Mucosa of rectum (tissue), 2 donors: ENCODE data around the gene AP1G1.

Experiments used
- H3K27ac ChIP-seq, 2 donors: one replicate each; pipeline ENCODE4 v1.7.0; 2013; ENCODE audit warnings: inconsistent platforms in 2 of 2, low read depth in 2 of 2, low read length in 2 of 2
- H3K27me3 ChIP-seq, 2 donors: one replicate each; pipeline ENCODE4 v1.7.0; 2013; ENCODE audit warnings: low read length in 2 of 2; ENCODE audit not compliant: control insufficient read depth in 2 of 2, insufficient read depth in 2 of 2
- H3K36me3 ChIP-seq, 2 donors: one replicate each; pipeline ENCODE4 v1.7.0; 2013; ENCODE audit warnings: low read length in 2 of 2; ENCODE audit not compliant: control insufficient read depth in 2 of 2, insufficient read depth in 2 of 2
- H3K4me1 ChIP-seq, 2 donors: one replicate each; pipeline ENCODE4 v1.7.0; 2013; ENCODE audit warnings: low read length in 2 of 2, mild to moderate bottlenecking in 1 of 2; ENCODE audit not compliant: control insufficient read depth in 2 of 2, insufficient read depth in 2 of 2
- H3K4me3 ChIP-seq, 2 donors: one replicate each; pipeline ENCODE4 v1.7.0; 2013; ENCODE audit warnings: low read length in 2 of 2
- H3K9ac ChIP-seq, 2 donors: one replicate each; pipeline ENCODE4 v1.7.0; 2013; ENCODE audit warnings: low read length in 2 of 2, low read depth in 1 of 2, mild to moderate bottlenecking in 1 of 2
- H3K9me3 ChIP-seq, 2 donors: one replicate each; pipeline ENCODE4 v1.7.0; 2013; ENCODE audit warnings: low read length in 2 of 2; ENCODE audit not compliant: control insufficient read depth in 2 of 2
- donor health status: healthy.
- donor health status: Normal muscosa, but diverticular disease.

AP1G1 gene

DNA sequence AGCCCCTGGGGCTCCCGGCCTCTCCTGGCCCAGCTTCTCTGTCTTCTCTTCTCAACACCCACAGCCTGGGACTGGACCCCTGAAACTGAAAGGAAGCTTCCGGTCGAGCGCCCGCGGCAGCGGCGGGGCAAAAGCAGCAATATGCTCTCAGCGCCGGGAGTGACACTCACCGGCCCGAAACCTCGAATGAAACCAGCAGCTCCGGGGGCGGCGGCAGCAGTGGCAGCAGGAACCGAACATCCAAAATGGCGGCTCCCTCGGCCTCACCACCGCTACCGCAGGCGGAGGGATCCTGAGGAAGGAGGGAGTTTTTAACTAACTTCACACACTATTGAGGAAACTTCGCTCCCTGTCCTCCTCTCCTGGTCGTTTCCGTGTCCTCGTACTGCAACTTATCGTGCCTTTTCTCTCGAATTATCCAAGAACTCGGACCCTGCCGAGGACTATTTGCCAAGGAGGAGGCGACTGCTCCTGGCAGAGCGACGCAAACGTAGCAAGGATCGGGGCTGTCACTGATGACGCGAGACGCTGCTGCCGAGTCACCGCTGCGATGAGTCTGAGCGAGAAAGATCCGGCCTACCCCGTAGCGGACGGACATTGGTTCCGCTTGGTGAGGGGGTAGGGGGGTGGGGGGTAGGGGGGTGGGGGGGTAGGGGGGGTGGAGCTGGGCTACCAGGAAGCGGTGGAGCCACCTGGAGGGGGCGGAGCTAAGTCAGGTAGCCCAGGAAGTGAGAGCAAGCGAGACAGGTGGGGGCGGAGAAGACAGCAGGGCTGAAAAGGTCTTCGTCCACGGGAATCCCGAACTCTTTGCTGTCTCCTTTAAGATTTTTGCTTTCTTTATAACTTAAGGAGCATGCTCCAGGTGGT, at the start of gene AP1G1:
Gene AP1G1 (minus strand): TSS at position 242 of the 867 bp plus-strand sequence. CDS start 19,355 bp downstream, outside the sequence.
- peak within 1 kb of the TSS; percentile 93 to 97 for H3K9ac ChIP-seq
- H3K36me3 ChIP-seq, result peaks cover 0 to 2% of the 10 kb centered on the region in 2 donors
- peak within 1 kb of the TSS; percentile 93 to 98 for H3K27ac ChIP-seq
- no peaks in the 10 kb centered on the region for H3K9me3 ChIP-seq
- H3K4me1 ChIP-seq, result peaks cover 0 to 15% of the 10 kb centered on the region in 2 donors
- no peaks in the 10 kb centered on the region for H3K27me3 ChIP-seq
- H3K4me3 ChIP-seq, result peak within 1 kb of the TSS; percentile 88 to 94

- Histone ChIP-seq H3K4me1 (peaks cover 0 to 3% of the 10 kb centered on the region in 2 donors), H3K27ac (no peak overlapping the region), H3K9me3 (no peaks in the 10 kb centered on the region), H3K9ac (no peak overlapping the region), H3K27me3 (no peaks in the 10 kb centered on the region), H3K36me3 (peaks cover 33 to 51% of the 10 kb centered on the region in 2 donors), H3K4me3 (no peak overlapping the region)
These were observed 47.5 kb upstream of the AP1G1 start for GRCh38 chr16:71855937-71856662.

DNA sequence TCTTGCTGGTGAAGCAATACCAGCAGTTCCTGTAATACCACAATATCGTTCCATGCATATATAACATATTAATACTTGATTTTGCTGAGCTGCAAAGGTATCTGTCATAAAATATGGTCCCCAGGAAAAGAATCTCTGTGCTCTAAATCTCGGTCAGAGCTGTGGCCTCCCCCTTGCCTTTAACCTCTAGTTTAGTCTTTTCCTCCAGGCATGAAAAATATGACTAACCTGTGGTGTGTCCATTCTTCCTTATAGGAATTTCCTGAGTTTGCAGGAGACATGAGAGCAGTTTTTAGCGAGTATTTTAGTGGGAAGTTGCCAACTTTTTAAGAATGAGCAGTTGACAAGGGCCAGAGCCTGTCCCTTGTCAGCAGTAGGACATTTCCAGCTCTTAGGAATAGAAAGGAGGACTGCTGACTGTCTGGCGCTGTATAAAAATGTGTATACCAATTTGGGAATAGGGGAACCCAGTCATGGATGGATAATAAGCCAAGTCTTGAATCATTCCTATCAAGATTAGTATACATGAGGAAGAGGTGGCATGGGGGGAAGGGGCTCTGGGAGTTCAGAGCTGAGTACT, 45.8 kb upstream of the AP1G1 start:
- H3K4me3 ChIP-seq, result no peak overlapping the region
- no peaks in the 10 kb centered on the region for H3K27me3 ChIP-seq
- peaks cover 0 to 3% of the 10 kb centered on the region in 2 donors for H3K4me1 ChIP-seq
- H3K27ac ChIP-seq, result peak overlapping the region in 1 of 2 donors; percentile 38
- no peak overlapping the region for H3K9ac ChIP-seq
- H3K9me3 ChIP-seq, result no peaks in the 10 kb centered on the region
- H3K36me3 ChIP-seq, result peaks cover 45 to 53% of the 10 kb centered on the region in 2 donors

GRCh38 chr16:71853413-71853812, 44.8 kb upstream of the AP1G1 start:
- no peaks in the 10 kb centered on the region for H3K27me3 ChIP-seq
- peak overlapping the region in 1 of 2 donors; percentile 38 for H3K27ac ChIP-seq
- H3K9me3 ChIP-seq, result no peaks in the 10 kb centered on the region
- H3K36me3 ChIP-seq, result peaks cover 44 to 55% of the 10 kb centered on the region in 2 donors
- no peak overlapping the region for H3K9ac ChIP-seq
- no peak overlapping the region for H3K4me3 ChIP-seq
- H3K4me1 ChIP-seq, result peaks cover 0 to 3% of the 10 kb centered on the region in 2 donors

GRCh38 chr16:71852561-71852960, 43.9 kb upstream of the AP1G1 start:
- Histone ChIP-seq H3K27ac (no peak overlapping the region), H3K27me3 (no peaks in the 10 kb centered on the region), H3K9ac (no peak overlapping the region), H3K9me3 (no peaks in the 10 kb centered on the region), H3K4me1 (peaks cover 0 to 3% of the 10 kb centered on the region in 2 donors), H3K4me3 (no peak overlapping the region), H3K36me3 (peaks cover 47 to 54% of the 10 kb centered on the region in 2 donors)

DNA sequence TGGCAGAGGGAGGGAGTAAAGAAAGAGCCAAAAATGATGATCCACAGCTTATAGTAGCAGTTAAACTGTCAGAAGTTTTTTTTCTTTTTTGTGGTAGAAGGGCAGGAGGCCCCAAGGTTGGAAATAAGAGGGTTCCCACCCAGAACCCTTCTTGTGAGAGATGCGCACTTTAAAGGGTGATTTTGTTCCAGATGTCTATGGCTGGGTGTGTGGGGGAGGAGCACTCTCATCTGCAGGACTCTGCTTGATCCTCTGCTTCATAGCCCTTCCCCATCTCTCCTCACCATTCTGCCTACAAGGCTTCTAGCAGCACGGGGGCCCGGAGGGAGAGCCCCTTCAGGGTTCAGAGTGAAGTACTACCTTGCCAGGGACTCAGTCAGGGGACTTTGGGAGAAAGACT, 43.5 kb upstream of the AP1G1 start:
- H3K27ac ChIP-seq, result no peak overlapping the region
- no peak overlapping the region for H3K4me3 ChIP-seq

DNA sequence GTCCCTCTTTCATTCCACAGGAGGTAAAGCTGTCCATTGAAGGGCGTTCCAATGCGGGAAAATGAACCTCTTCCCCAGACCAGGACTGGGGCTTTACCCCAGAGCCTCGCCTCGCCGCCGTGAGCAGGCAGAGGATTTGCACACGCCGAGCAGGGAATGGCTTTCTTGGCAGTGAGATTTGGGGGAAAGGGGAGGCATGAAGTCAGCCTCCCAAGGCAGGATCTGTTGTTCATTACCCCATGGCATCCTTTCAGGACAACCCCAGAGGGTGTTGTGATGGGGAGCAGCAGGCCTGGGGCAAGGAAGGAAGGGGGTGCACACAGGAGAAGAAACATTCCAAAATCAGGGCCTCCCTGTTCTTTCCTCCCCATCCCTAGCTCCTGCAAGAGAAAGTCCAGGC, 43.1 kb upstream of the AP1G1 start:
- H3K27me3 ChIP-seq, result no peaks in the 10 kb centered on the region
- no peaks in the 10 kb centered on the region for H3K9me3 ChIP-seq
- no peak overlapping the region for H3K27ac ChIP-seq
- peaks cover 43 to 50% of the 10 kb centered on the region in 2 donors for H3K36me3 ChIP-seq
- no peak overlapping the region for H3K9ac ChIP-seq
- H3K4me1 ChIP-seq, result peaks cover 6% of the 10 kb centered on the region in 2 donors
- H3K4me3 ChIP-seq, result no peak overlapping the region

More for the DNA sequence above, 43.5 kb upstream of the AP1G1 start:
- Histone ChIP-seq H3K36me3 (peaks cover 43 to 50% of the 10 kb centered on the region in 2 donors), H3K9ac (no peak overlapping the region), H3K4me1 (peaks cover 2 to 3% of the 10 kb centered on the region in 2 donors), H3K9me3 (no peaks in the 10 kb centered on the region), H3K27me3 (no peaks in the 10 kb centered on the region)

DNA sequence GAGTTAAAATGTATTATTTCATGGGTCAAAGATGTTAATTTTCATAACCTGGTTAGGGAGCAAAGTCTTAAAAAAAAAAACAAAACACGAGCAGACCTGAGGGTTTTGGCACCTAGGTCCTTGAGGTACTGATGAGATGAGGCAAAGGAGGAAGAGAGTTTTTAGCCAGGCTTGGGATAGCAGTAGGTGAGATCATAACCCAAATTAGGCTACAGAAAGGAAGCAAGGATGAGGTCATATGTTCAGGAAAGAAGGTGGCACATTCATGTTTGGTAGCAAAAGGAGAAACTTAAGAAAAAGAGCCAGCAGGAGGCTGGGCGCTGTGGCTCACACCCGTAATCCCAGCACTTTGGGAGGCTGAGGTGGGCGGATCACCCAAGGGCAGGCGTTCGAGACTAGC, 40.0 kb upstream of the AP1G1 start:
- no peak overlapping the region for H3K4me3 ChIP-seq
- H3K4me1 ChIP-seq, result peaks cover 8 to 12% of the 10 kb centered on the region in 2 donors
- no peak overlapping the region for H3K9ac ChIP-seq
- no peaks in the 10 kb centered on the region for H3K9me3 ChIP-seq
- no peak overlapping the region for H3K27ac ChIP-seq
- H3K36me3 ChIP-seq, result peaks cover 38 to 45% of the 10 kb centered on the region in 2 donors
- no peaks in the 10 kb centered on the region for H3K27me3 ChIP-seq

DNA sequence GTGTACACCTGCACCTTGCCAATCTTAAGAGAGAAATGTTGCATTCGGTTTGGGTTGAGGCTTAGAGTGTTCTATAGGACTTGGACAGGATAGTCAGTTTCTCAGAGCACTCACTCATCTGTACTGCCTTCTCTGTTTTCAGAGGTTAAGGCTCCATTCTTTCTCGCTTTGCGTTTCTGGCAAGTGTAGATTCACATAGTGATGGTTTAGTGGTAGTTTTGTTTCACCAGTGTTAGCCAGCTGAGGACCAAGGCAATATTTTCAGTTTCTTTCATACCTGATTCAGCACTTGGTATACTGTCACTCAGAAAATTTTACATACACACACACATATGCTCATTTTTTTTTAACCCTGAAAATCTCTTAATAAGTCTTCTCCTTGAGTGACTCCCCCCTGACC, 38.5 kb upstream of the AP1G1 start:
- Histone ChIP-seq H3K4me1 (peaks cover 8% of the 10 kb centered on the region in 2 donors), H3K4me3 (peak overlapping the region; percentile 78 to 95), H3K27me3 (no peaks in the 10 kb centered on the region), H3K36me3 (peaks cover 32 to 34% of the 10 kb centered on the region in 2 donors), H3K9ac (peak overlapping the region; percentile 92 to 96), H3K27ac (no peak overlapping the region), H3K9me3 (no peaks in the 10 kb centered on the region)
